ENCODE data around the gene NFX1. TPM values are rescaled to one million over a fixed set of nuclear protein-coding genes. Genes with fewer than 3 reads are reported as not detected.

The NFX1 gene
- total and polyA plus RNA-seq, 2 donors (not counting 1 experiment from before 2014, with no cell fraction given), result 30.2 to 39.5 TPM

DNA sequence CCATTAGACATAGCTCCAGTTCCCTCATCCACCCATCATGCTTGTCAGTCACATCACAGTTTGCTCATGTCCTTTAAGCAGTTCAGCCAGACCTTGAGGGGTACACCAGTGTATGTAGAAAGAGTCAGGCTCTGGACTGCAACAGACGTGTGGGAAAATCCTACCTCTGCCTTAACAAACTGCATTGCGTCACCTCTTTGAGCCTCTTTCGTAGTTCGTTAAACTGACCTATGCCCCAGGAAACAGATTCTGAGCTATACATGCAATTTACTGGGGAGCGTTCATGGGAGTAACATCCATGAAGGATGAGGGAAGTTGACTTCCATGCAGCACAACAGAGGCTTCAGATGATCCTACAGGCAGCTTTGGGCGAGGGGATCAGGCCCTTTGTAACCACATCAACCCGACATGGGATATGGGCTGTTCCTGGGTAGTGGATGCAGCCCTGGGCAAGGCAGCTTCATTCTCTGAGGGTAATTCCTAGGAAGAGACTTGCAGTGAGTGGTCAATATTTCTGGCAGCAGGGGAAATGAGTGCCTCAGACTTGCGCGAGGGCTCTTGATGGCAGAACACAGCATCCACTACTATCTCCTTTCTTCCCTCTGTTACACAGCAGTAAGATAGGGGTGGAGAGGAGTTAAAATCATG lies 46.1 kb upstream of the NFX1 start:
- no peak overlapping the region for H3K9ac ChIP-seq (ENCODE audit: insufficient read depth, low read length)
- H3K9me3 ChIP-seq (ENCODE audit: control insufficient read depth, insufficient read depth, low read depth, low read length), result no peaks in the 10 kb centered on the region
- H3K79me2 ChIP-seq (ENCODE audit: control insufficient read depth, insufficient read depth, low read length), result no peaks in the 10 kb centered on the region
- no peak overlapping the region for H3K27ac ChIP-seq (ENCODE audit: insufficient read depth, low read length)
- no peaks in the 10 kb centered on the region for H3K36me3 ChIP-seq (ENCODE audit: control insufficient read depth, insufficient read depth, low read length)
- no peaks in the 10 kb centered on the region for H3K27me3 ChIP-seq (ENCODE audit: control insufficient read depth, insufficient read depth, low read length)
- no peak overlapping the region for H3K4me3 ChIP-seq (replicated peaks in 1 of 4; ENCODE audit: control extremely low read depth in 1 of 4, insufficient read depth in 1 of 4, low read depth in 3 of 4, low read length in 4 of 4)
- no peak overlapping the region for H3K4me2 ChIP-seq (ENCODE audit: extremely low read depth, insufficient read depth, low read length)
- no peak overlapping the region for H2AFZ ChIP-seq (ENCODE audit: low read length)
- TF ChIP-seq, protein P1, sequence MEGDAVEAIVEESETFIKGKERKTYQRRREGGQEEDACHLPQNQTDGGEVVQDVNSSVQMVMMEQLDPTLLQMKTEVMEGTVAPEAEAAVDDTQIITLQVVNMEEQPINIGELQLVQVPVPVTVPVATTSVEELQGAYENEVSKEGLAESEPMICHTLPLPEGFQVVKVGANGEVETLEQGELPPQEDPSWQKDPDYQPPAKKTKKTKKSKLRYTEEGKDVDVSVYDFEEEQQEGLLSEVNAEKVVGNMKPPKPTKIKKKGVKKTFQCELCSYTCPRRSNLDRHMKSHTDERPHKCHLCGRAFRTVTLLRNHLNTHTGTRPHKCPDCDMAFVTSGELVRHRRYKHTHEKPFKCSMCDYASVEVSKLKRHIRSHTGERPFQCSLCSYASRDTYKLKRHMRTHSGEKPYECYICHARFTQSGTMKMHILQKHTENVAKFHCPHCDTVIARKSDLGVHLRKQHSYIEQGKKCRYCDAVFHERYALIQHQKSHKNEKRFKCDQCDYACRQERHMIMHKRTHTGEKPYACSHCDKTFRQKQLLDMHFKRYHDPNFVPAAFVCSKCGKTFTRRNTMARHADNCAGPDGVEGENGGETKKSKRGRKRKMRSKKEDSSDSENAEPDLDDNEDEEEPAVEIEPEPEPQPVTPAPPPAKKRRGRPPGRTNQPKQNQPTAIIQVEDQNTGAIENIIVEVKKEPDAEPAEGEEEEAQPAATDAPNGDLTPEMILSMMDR (conservative IDR thresholded peaks at IDR 0.05 in 1 of 2, IDR thresholded peaks at IDR 0.05 in 1 of 2; ENCODE audit: low read depth in 1 of 2, low read length in 2 of 2), result no peak
- no peak for TF ChIP-seq EZH2 (IDR thresholded peaks at IDR 0.05; ENCODE audit: low read length, missing control alignments)
- no peak for DNase-seq (ENCODE audit: low read depth in 2 of 2)
- no peaks in the 10 kb centered on the region for H4K20me1 ChIP-seq (ENCODE audit: control insufficient read depth, extremely low read depth, insufficient read depth, low read length)
- no peaks in the 10 kb centered on the region for H3K4me1 ChIP-seq (ENCODE audit: control insufficient read depth, extremely low read depth, insufficient read depth, low read length)

DNA sequence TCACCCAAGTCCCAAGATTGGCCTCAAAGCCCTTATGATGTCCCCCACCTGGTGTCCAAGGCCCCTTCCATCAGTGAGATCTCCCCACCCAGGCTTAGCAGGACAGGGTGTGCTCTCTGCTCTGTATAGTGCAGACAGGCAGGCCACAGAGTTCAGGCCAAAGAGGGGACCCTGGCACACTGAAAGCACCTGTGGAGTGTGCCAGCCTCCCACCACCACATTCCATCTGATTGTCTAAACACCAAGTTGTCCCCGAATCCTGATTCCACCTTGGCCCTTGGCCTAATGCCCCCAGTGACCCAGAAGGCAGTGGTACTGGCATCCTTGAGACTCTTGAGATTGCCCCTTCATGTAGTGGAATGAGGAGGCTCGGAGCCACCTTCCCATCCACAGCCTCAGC lies 45.0 kb upstream of the NFX1 start:
- H3K79me2 ChIP-seq (ENCODE audit: control insufficient read depth, insufficient read depth, low read length), result no peaks in the 10 kb centered on the region
- no peak overlapping the region for H3K27ac ChIP-seq (ENCODE audit: insufficient read depth, low read length)
- DNase-seq (ENCODE audit: low read depth in 2 of 2), result no peak
- H3K27me3 ChIP-seq (ENCODE audit: control insufficient read depth, insufficient read depth, low read length), result no peaks in the 10 kb centered on the region
- no peaks in the 10 kb centered on the region for H4K20me1 ChIP-seq (ENCODE audit: control insufficient read depth, extremely low read depth, insufficient read depth, low read length)
- no peak overlapping the region for H3K4me2 ChIP-seq (ENCODE audit: extremely low read depth, insufficient read depth, low read length)
- no peak overlapping the region for H3K4me3 ChIP-seq (replicated peaks in 1 of 4; ENCODE audit: control extremely low read depth in 1 of 4, insufficient read depth in 1 of 4, low read depth in 3 of 4, low read length in 4 of 4)
- no peaks in the 10 kb centered on the region for H3K36me3 ChIP-seq (ENCODE audit: control insufficient read depth, insufficient read depth, low read length)
- H3K4me1 ChIP-seq (ENCODE audit: control insufficient read depth, extremely low read depth, insufficient read depth, low read length), result no peaks in the 10 kb centered on the region
- no peak overlapping the region for H3K9ac ChIP-seq (ENCODE audit: insufficient read depth, low read length)
- TF ChIP-seq, protein P1 (conservative IDR thresholded peaks at IDR 0.05 in 1 of 2, IDR thresholded peaks at IDR 0.05 in 1 of 2; ENCODE audit: low read depth in 1 of 2, low read length in 2 of 2), result no peak
- no peak for TF ChIP-seq EZH2 (IDR thresholded peaks at IDR 0.05; ENCODE audit: low read length, missing control alignments)
- H3K9me3 ChIP-seq (ENCODE audit: control insufficient read depth, insufficient read depth, low read depth, low read length), result no peaks in the 10 kb centered on the region
- no peak overlapping the region for H2AFZ ChIP-seq (ENCODE audit: low read length)

DNA sequence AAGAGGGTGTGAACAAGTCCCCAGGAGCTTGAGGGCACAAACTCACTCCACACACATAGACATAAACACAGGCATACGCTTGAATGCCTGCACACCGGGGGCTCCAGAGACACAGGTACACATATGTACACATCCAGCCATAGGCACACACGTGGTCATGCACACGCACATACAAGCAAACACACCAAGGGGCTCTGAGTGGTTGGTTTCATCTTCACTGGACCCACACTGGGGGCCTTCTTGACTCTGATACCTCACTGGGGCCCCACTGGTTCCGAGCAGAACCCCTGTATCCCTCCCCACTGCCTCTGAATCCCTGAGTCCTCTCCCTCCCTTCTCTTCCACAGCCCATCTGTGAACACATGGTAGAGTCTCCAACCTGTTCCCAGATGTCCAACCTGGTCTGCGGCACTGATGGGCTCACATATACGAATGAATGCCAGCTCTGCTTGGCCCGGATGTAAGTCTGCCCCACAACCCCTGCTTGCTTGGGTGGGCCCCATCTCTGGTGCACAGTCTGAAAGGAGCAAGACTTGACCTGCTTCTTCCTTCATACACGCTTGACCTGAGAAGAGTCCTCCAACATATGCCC lies 44.0 kb upstream of the NFX1 start:
- no peaks in the 10 kb centered on the region for H4K20me1 ChIP-seq (ENCODE audit: control insufficient read depth, extremely low read depth, insufficient read depth, low read length)
- no peak for DNase-seq (ENCODE audit: low read depth in 2 of 2)
- H3K27ac ChIP-seq (ENCODE audit: insufficient read depth, low read length), result no peak overlapping the region
- H3K36me3 ChIP-seq (ENCODE audit: control insufficient read depth, insufficient read depth, low read length), result no peaks in the 10 kb centered on the region
- TF ChIP-seq, protein P1 (conservative IDR thresholded peaks at IDR 0.05 in 1 of 2, IDR thresholded peaks at IDR 0.05 in 1 of 2; ENCODE audit: low read depth in 1 of 2, low read length in 2 of 2), result no peak
- TF ChIP-seq EZH2 (IDR thresholded peaks at IDR 0.05; ENCODE audit: low read length, missing control alignments), result no peak
- no peak overlapping the region for H3K4me2 ChIP-seq (ENCODE audit: extremely low read depth, insufficient read depth, low read length)
- H3K4me3 ChIP-seq (replicated peaks in 1 of 4; ENCODE audit: control extremely low read depth in 1 of 4, insufficient read depth in 1 of 4, low read depth in 3 of 4, low read length in 4 of 4), result no peak overlapping the region
- no peaks in the 10 kb centered on the region for H3K9me3 ChIP-seq (ENCODE audit: control insufficient read depth, insufficient read depth, low read depth, low read length)
- no peak overlapping the region for H3K9ac ChIP-seq (ENCODE audit: insufficient read depth, low read length)
- no peak overlapping the region for H2AFZ ChIP-seq (ENCODE audit: low read length)
- H3K4me1 ChIP-seq (ENCODE audit: control insufficient read depth, extremely low read depth, insufficient read depth, low read length), result no peaks in the 10 kb centered on the region
- H3K79me2 ChIP-seq (ENCODE audit: control insufficient read depth, insufficient read depth, low read length), result no peaks in the 10 kb centered on the region
- no peaks in the 10 kb centered on the region for H3K27me3 ChIP-seq (ENCODE audit: control insufficient read depth, insufficient read depth, low read length)

All from fibroblast of lung (primary cell).